Measurements from ENCODE around the gene ERICH3. TPM values are rescaled to one million over a fixed set of nuclear protein-coding genes. Genes with fewer than 3 reads are reported as not detected.

ERICH3 gene
- total and polyA plus RNA-seq, 4 donors = 0.04 to 0.08 (median 0.05) TPM

GRCh38 chr1:74686928-74687327 lies 13.3 kb upstream of the ERICH3 start:
- DNase-seq (ENCODE audit: low spot score) = no peak
- H3K27me3 ChIP-seq (ENCODE audit: control insufficient read depth in 4 of 4, insufficient read depth in 4 of 4, low read length in 3 of 4) = no peaks in the 10 kb centered on the region
- peaks cover 0 to 8% (median 0%) of the 10 kb centered on the region in 4 donors for H3K4me1 ChIP-seq (ENCODE audit: control insufficient read depth in 4 of 4, insufficient read depth in 4 of 4, low read length in 3 of 4)
- no peaks in the 10 kb centered on the region for H3K9me3 ChIP-seq (ENCODE audit: control insufficient read depth in 4 of 4, low read length in 3 of 4)
- H3K36me3 ChIP-seq (ENCODE audit: control insufficient read depth in 4 of 4, insufficient read depth in 3 of 4, low read depth in 1 of 4, low read length in 3 of 4) = no peaks in the 10 kb centered on the region
- TF ChIP-seq SP1 (IDR thresholded peaks at IDR 0.05) = no peak
- no peak for TF ChIP-seq EGR1 (IDR thresholded peaks at IDR 0.05; ENCODE audit: low read depth in 2 of 2)
- TF ChIP-seq JUND (IDR thresholded peaks at IDR 0.05) = no peak
- no peak for TF ChIP-seq ATF3 (IDR thresholded peaks at IDR 0.05)
- TF ChIP-seq FOXA2 (IDR thresholded peaks at IDR 0.05) = no peak
- no peak for TF ChIP-seq HNF4A (conservative IDR thresholded peaks at IDR 0.05)
- TF ChIP-seq RXRA (IDR thresholded peaks at IDR 0.05) = no peak
- TF ChIP-seq MAX (IDR thresholded peaks at IDR 0.05) = no peak
- TF ChIP-seq FOXA1 (IDR thresholded peaks at IDR 0.05) = no peak
- TF ChIP-seq REST (IDR thresholded peaks at IDR 0.05) = no peak
- no peak for TF ChIP-seq ZBTB33 (IDR thresholded peaks at IDR 0.05)
- TF ChIP-seq RAD21 (IDR thresholded peaks at IDR 0.05) = no peak
- TF ChIP-seq GABPA (IDR thresholded peaks at IDR 0.05 in 1 of 2, conservative IDR thresholded peaks at IDR 0.05 in 1 of 2) = no peak
- no peak for TF ChIP-seq YY1 (IDR thresholded peaks at IDR 0.05)
- no peak for TF ChIP-seq CTCF (IDR thresholded peaks at IDR 0.05; ENCODE audit: low read depth, low read length, missing input control)
- TF ChIP-seq TAF1 (conservative IDR thresholded peaks at IDR 0.05) = no peak
- TF ChIP-seq NR2F2 (IDR thresholded peaks at IDR 0.05) = no peak
- no peak for TF ChIP-seq HNF4G (IDR thresholded peaks at IDR 0.05)
- no peak overlapping the region for H3K27ac ChIP-seq (ENCODE audit: low read depth in 1 of 2, low read length in 2 of 2)
- WGBS = 88% methylated on average over 4 of the region's 4 CpGs
- no peak overlapping the region for H3K4me3 ChIP-seq (ENCODE audit: low read depth in 1 of 3, low read length in 3 of 3)
- H3K9ac ChIP-seq (ENCODE audit: low read depth in 1 of 2, low read length in 2 of 2) = no peak overlapping the region

Data from liver (tissue), 9 donors.